Measurements from ENCODE around the gene ITGB5.

ITGB5 gene

DNA sequence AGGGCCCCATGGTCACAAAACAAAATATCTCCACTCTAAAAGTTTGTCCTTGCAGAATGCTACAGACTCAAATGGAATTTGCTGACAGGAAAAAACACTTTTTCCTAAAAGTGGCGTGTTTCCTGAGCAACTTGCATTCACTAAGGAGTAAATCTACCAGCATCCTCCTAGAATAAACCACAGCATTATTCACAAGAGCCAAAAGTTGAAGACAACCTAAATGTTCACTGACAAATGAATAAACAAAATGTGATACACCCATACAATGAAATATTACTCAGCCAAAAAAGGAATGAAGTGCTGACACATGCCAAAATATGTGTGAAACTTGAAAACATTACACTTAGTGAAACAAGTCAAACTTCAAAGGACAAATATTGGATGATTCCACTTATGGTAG, 28.9 kb downstream of the ITGB5 start:
- FAIRE-seq, result no peak

DNA sequence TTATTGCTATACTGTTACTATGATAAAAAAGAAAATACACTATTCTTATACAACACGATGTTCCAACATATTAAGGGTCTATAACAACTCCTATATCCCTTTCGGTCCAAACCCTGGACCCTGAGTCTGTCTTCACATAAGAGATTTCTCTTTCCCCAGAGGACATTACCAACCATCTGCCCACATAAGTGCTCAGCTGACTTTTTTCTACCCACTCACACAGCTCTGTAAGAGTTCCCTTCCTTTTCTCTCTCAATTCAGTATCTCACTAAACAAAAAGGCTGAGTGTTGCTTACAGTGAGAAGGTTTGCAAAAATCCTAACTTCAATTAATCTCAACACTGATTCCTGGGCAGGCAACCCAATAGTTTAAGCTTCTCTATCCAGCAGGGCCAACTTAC, 30.5 kb downstream of the ITGB5 start:
- FAIRE-seq, result no peak

DNA sequence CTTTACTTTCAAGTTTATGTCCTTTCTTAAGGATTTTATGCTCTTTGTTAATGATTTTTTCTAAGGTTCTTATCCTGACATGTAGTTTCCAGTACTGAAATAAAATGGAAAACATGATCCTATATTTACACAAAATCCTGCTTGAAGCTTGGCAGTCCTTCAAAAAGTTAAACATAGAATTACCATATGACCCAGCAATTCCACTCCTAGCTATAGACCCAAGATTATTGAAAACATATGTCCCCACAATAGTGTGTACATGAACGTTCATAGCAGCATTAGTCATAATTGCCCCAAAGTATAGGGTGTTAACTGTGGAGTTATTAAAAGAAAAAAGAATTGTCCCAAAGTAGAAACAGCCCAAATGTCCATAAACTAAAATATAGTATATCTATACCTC, 33.2 kb downstream of the ITGB5 start:
- no peak for FAIRE-seq

DNA sequence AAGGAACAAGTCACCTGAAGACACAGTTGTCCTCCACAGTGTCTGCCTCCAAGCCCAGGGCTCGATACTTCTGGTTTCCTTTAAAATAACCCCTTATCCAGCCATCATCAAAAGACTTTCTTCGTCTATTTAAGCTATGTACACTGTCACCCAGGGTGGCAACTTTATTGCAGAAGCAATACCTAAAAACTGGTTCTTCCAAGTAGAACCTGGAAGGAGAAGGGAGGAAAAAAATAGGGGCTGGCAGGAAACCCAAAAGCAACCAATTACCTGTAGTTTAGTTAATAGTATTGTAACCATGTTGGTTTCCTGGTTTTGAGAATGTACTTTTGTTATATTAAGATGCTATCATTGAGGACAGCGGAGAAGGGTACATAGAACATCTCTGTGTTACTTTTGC, 33.7 kb downstream of the ITGB5 start:
- FAIRE-seq, result no peak

- no peak for FAIRE-seq
Measured at GRCh38 chr3:124851905-124852304, 35.3 kb downstream of the ITGB5 start.

DNA sequence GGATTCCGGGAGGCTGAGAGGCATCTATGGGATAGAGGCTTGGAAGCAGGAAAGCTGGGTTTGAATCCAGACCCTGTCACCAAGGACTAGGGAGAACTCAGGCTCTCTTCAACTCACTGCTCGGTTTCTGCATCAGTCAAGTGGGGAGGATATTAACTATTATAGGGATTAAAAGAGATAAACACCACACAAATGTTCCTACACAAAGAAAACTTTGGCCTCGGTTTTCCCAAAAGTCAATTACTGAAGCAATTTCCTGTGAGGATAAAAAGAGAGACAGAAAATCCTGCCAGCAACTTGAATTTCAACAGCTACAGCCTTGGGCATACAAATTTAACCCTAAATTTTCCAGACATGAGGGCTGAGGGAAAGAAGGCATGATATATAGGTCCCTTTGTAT, 36.0 kb downstream of the ITGB5 start:
- FAIRE-seq, result no peak

DNA sequence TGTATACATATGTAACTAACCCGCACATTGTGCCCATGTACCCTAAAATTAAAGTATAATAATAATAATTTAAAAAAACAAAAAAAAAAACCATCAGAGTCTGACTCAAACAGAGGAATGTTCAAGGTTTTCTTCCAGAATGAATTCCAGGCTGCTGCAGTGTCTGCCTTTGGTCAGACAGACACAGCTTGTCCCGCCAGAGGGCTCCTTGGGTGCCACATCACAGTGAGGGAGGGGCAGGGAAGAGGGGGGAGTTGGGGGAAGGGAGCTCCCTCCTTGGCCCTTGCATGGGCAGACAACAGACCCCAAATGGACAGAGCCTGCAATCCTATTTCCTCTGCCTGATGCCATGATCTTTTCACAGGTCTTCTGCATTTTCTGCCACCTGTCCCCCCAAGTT, 36.5 kb downstream of the ITGB5 start:
- no peak for FAIRE-seq

- FAIRE-seq, result no peak
Measured at GRCh38 chr3:124850212-124850611, 37.0 kb downstream of the ITGB5 start.

GRCh38 chr3:124848300-124848699, 38.9 kb downstream of the ITGB5 start:
- FAIRE-seq, result no peak

DNA sequence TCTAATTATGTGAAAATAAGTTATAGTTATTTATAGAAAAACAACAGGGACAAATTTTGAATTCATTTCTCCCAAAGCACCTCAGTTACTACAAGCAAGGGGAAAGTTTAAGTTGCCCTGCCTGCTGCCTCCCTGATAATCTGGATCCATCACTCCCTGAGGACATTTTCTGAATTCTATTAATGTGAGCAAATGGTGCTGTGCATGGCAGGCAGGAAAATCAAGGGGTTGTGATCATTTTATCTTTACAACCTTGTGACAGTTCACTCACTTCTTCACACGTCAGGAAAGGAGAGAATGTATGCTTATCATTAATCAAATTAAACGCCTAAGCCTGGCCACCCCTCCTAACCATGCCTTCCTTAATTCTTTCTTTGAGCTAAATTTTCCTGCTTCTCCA, 39.3 kb downstream of the ITGB5 start:
- no peak for FAIRE-seq

DNA sequence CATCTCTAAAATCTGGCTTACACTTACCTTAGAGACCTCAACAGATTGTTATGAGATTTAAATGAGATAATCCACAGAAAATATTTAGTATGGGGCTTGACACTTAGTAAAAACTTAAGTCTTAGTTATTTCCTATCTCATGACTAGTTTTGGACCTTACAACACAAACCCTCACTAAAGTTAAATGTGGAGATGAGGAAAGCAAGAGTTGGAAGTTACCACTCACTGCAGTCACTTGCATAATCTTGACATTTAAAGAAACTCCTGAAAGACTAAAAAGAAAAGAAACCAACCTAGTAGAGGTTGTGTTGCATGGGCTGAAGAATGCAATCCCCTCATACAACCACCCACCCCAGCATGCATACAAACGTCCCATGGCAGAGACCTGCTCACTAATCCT, 40.1 kb downstream of the ITGB5 start:
- no peak for FAIRE-seq

DNA sequence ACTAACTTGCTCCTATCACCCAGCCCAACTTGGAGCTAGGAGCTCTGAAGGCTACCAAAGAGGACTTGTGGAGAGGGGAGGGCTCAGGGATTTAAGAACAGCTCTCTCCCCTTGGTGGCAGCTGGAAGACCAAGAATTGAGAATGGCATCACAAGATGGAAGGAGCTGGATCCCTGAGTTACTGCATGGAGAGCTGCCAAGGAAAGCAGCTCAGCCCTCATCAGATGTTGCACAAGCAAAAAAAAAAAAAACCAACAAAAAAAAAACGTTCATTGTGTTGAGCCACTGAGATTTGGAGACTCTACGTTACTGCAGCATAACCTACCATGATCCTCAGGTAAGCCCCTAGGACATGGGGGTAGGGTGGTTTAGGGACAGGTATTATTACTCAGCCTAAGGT, 41.0 kb downstream of the ITGB5 start:
- FAIRE-seq, result no peak

GRCh38 chr3:124845406-124845805, 41.8 kb downstream of the ITGB5 start:
- FAIRE-seq, result no peak

DNA sequence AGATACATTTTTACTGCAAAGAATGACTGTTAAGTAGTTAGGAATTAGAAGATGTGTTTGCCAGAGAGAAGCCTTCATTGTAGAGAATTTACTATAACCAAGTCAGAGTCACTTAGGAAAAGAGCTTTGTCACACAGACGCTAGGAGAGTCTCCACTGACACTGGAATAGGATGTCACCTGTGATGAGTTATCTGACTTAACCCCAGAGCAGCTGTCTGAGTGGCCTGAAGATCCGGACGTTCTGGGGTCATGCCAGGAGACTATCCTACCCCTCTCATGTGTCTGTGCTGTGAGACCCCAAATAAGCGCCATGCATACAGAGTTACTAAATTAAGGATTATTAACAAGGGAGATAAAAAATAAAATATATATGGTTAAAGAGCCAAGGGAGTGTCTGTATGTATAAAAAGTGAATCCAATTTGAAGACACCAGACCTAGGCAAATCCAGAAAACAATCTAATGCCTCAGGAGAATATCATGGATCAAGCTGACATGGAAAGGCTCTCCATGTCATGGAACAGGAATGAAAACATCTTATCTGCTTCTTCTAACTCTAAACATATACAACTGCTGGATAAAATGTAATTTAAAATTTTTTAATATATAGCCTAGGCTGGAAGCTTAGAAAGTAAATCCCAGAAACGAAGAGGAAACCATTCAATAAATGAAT, 43.5 kb downstream of the ITGB5 start:
- no peak for FAIRE-seq

DNA sequence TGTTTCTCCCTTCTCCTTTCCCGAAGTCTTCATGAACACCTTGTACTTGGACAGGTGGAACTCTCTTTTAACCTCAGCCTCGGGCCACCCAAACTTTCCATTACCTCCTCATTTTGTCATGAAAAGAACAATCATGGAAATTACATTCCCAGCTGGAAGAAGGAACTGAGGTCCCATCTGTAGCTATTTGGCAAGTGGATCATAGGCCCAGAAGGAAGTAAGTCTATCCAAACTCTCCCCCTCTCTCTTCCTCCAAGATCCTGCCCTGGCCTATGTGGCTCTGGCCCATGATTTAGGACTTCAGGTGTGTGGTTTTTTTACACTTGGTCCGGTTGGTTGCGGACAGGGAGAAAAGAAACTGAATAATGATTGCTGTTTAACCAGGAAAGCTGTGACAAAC, 44.1 kb downstream of the ITGB5 start:
- no peak for FAIRE-seq

- FAIRE-seq, result no peak
Measured at GRCh38 chr3:124841517-124841916, 45.6 kb downstream of the ITGB5 start.

DNA sequence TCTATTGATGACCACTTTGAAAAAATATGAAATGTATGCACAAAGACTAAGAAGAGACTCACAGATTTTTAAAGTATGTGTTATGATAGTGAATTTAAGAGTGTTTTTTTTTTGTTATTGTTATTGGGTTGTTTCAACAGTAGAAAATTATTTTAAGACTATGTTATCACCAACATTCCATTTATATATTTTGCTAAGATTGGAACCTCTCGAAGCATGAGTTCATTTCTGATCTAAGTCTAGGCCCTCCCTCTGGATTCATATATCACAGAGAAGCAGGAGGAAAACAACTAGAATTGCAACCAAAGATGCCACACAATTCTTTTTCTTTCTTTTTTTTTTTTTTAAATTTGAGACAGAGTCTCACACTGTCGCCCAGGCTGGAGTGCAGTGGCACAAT, 46.8 kb downstream of the ITGB5 start:
- FAIRE-seq, result no peak

DNA sequence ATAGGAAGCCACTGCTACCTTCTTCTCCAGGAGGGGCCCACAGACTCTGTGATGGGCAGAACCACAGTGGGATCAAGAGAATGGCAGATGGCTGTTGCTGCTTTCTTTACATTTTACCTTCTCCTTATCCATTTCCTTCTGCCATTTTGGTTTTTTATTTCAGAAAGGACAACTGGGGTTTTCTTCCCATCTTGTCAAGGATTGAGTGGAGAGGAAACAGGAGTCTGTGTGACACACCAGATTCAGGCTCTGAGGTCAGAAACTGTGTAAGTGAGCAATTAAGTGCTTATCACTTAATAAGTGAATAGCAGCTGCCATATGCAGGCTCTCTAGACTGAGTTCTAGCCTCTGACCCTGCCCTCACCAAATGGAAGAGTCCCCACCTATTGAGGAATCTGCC, 47.3 kb downstream of the ITGB5 start:
- FAIRE-seq, result no peak

DNA sequence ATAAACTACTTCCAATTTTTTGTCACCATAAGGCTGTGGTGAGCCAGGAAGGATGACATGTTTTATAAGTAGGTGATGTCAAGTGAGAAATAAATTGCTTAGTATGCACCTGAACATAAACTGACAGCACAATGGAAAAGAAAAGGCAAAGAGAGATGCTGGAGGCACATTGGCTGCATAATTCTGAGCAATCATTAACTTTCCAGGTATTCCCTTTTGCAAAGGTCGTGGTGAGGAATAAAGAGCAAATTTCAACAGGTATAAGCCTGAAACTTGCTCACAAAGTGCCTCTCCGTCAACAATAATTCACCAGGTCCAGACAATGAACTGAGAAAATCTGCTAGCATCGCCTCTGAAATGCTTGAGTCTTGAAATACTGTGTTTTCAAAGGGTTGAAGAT, 48.2 kb downstream of the ITGB5 start:
- no peak for FAIRE-seq

- no peak for FAIRE-seq
Measured at GRCh38 chr3:124837730-124838186, 49.4 kb downstream of the ITGB5 start.

GRCh38 chr3:124837065-124837464, 50.1 kb downstream of the ITGB5 start:
- no peak for FAIRE-seq

- FAIRE-seq, result no peak
Measured at GRCh38 chr3:124836448-124836847, 50.7 kb downstream of the ITGB5 start.

DNA sequence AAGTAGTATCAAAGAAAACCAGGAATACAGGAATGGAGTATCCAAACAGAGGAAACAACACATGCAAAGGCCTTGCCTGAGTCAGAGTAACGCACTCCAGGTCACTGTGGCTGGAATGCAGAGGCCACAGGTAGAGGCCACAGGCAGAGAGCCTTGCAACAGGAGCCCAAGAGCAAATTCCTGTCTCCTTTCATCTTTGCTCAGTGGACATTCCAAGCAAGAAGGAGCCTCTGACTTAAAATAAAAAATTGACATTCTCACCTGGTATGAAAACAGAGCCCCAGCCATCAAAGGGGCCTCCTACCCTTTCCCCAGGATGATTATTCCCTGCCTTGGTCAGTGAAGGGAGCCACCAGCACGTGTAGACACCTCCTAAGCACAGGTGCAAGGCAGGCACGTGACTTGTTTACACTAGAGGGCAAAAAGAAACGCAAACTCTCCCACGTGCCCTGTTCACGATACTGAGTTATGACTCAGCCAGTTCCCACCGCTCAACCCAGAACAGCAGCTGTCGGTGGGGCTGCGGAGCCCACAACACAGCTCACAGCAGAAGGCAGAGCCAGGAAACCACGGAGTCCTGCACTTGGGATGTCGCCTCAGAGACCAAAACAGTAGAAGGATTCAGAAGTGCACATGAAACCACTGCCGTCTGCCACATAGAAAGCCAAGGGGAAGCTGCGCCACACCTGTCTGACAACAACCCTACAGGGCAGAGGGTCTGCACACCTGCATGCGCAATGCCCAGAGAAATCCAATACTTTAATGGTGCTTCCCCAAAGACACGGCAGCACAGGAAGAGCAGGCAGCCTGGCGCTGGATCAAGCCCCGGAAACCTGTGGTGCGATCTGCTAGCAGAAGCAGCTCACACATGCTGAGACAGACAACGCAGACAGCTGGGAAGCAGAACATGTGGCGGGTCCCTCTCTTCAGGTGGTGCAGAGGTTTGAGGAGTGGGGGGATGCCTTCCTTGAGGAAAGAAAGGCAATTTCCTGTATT, 52.1 kb downstream of the ITGB5 start:
- FAIRE-seq, result no peak

DNA sequence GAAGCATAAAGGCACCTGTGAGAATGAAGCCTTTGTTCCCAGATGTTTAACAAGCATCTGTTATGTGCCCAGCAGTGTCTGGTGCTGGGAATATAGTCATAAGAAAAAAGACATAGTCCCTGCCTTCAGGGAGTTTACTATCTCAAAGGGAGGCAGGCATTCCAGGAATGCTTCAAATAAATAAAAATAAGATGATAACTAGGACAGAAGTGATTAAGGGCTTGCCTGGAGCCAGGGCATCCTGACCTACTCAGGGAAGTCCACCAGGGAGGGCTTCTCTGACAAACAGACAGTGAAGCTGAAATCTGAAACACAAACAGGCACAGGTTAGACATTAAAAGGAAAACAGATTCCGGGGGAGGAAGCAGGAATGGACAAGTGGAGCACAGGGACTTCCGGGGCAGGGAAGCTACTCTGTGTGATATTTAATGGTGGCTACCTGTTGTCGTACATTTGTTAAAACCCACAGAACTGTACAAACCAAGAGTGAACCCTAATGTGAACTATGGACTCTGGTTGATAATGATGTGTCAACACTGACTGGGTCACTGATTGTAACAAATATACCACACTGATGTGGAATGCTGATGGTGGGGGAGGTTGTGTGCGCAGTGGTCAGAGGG, 53.3 kb downstream of the ITGB5 start:
- no peak for FAIRE-seq
